Mesodermal cell (in vitro differentiated cells): ENCODE data around the gene IL18R1.
"Not testable (repeated sequence)": the region's sequence is repeated elsewhere in the genome, so short reads cannot be mapped to it uniquely, and the experiment has no call there.

Experiments used
- H3K27ac ChIP-seq: 2 replicates; pipeline ENCODE4 v1.7.0; 2013; ENCODE audit warnings: mild to moderate bottlenecking, low read depth, low read length, moderate library complexity; ENCODE audit not compliant: severe bottlenecking
- H3K36me3 ChIP-seq: 2 replicates; pipeline ENCODE4 v1.7.1; 2013; ENCODE audit warnings: mild to moderate bottlenecking, low read length, moderate library complexity; ENCODE audit not compliant: control insufficient read depth, insufficient read depth
- H3K4me1 ChIP-seq: one replicate; pipeline ENCODE4 v1.7.1; 2013; ENCODE audit warnings: mild to moderate bottlenecking, low read length; ENCODE audit not compliant: insufficient read depth, control insufficient read depth, poor library complexity, severe bottlenecking
- H3K4me3 ChIP-seq: 2 replicates; pipeline ENCODE4 v1.7.0; 2013; ENCODE audit warnings: low read length, control low read depth, mild to moderate bottlenecking; ENCODE audit not compliant: insufficient read depth, poor library complexity, severe bottlenecking; ENCODE audit errors: extremely low read depth
- H3K9me3 ChIP-seq: 2 replicates; pipeline ENCODE4 v1.7.1; 2013; ENCODE audit warnings: mild to moderate bottlenecking, low read length, moderate library complexity; ENCODE audit not compliant: control insufficient read depth
- WGBS, 2 experiments: methylation state at CpG; one replicate each; pipeline ENCODE4 v1.1.5; 2013; ENCODE audit warnings: missing lambda C conversion rate in 2 of 2; ENCODE audit not compliant: insufficient coverage in 2 of 2; 5-methylcytosine and 5-hydroxymethylcytosine counted together

The IL18R1 gene

DNA sequence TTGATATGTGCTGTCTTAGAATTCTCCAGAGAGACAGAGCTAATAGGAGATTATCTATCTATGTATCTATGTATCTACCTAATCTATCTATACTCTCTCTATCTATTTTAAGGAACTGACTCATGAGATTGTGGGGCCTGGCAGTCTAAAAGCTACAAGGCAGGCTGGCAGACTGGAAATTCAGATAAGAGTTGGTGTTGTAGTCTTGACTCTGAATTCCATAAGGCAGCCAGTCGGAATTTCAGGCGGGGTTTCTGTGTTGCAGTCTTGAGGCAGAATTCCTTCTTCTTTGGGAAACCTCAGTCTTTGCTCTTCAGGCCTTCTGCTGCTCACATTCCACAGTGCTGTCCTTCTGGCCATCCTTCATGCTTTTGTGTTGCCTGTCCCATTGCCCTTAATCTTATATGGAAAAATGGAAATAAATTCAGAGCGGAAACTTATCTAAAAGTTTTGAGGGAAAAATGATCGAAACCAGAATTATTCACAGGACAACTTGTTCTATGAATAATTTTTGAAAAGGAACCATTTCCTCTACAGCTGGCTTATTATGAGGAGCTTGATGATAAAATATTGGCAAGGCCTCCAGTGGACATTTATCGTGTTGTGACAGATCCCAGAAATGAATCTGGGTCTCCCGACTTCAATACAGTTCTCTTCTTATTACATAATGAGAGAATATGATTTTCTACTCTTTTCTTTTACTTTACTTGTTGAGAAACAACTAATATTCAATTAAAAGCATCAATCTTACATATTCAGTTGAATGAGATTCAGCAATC, 33.5 kb upstream of the IL18R1 start:
- WGBS, 2 experiments: 89% methylated on average over 2 of the region's 6 CpGs; no CpG with 5 or more reads in 1 of the 2 experiments
- peak overlapping the region; percentile 50 for H3K27ac ChIP-seq

DNA sequence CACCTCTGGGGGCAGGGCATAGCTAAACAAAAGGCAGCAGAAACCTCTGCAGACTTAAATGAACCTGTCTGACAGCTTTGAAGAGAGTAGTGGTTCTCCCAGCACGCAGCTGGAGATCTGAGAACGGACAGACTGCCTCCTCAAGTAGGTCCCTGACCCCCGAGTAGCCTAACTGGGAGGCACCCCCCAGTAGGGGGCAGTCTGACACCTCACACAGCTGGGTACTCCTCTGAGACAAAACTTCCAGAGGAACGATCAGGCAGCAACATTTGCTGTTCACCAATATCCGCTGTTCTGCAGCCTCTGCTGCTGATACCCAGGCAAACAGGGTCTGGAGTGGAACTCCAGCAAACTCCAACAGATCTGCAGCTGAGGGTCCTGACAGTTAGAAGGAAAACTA, 30.7 kb upstream of the IL18R1 start:
- WGBS, 2 experiments: 95 to 100% methylated on average over 4 of the region's 5 CpGs
- H3K9me3 ChIP-seq, H3K4me3 ChIP-seq, H3K27ac ChIP-seq, H3K36me3 ChIP-seq: not testable (repeated sequence)
- H3K4me1 ChIP-seq: peaks cover 18% of the 10 kb centered on the region

More for the DNA sequence above, 33.5 kb upstream of the IL18R1 start:
- peaks cover 18% of the 10 kb centered on the region for H3K4me1 ChIP-seq
- no peaks in the 10 kb centered on the region for H3K9me3 ChIP-seq
- no peak overlapping the region for H3K4me3 ChIP-seq
- H3K36me3 ChIP-seq: no peaks in the 10 kb centered on the region

DNA sequence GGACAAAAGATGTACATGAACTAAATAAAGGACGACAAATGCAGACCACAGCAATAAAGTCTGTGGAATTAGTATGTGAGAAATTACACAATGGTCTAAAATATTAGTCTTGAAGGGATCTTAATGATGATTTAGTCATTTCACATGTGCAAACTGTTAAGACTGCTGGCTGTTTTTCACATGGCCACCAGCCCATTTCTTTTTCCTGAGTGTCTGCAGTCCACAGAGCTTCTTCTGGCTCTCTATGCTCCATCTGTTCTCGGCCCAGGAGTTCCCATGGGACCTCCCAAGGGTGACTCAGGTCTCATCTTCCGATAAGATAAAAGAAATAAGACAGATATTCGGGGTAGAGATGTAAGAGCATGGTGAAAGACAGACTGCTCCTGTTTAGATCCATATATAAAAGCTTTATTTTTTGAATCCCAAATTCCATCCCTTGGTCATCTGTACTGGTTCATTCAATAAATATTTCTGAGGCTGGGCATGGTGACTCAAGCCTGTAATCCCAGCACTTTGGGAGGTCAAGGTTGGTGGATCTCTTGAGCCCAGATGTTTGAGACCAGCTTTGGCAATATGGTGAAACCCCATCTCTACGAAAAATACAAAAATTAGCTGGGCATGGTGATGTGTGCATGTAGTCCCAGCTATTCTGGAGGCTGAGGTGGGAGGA, 24.1 kb upstream of the IL18R1 start:
- Histone ChIP-seq H3K36me3 (no peaks in the 10 kb centered on the region), H3K4me3 (no peak overlapping the region), H3K9me3 (no peaks in the 10 kb centered on the region), H3K27ac (no peak overlapping the region), H3K4me1 (peaks cover 7% of the 10 kb centered on the region)
- 100% methylated on average over 1 of the region's 5 CpGs; no CpG with 5 or more reads in 1 of the 2 experiments for WGBS, 2 experiments

DNA sequence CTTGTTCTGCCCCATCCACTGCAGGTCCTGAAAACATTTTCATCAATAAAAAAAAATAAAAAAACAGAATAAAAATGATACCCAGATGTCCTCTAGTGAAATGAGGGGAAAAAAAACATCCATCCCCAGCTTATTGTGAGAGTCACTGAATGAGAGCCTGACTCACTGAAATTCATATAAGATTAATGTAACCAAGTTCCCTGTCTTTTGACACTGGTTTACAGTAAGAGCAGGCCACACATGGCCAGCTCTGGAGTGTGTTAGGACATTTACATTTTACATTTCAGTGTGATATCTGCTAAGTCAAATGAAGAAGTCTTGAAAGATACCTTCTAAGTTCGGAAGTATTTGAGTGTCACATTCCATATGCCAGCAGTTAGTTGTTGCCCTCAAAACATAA, 21.1 kb upstream of the IL18R1 start:
- no peaks in the 10 kb centered on the region for H3K36me3 ChIP-seq
- H3K4me3 ChIP-seq: no peak overlapping the region
- no peak overlapping the region for H3K27ac ChIP-seq
- H3K4me1 ChIP-seq: peaks cover 22% of the 10 kb centered on the region
- H3K9me3 ChIP-seq: no peaks in the 10 kb centered on the region
- 88% methylated on average over 1 of the region's 1 CpG for WGBS, 2 experiments

DNA sequence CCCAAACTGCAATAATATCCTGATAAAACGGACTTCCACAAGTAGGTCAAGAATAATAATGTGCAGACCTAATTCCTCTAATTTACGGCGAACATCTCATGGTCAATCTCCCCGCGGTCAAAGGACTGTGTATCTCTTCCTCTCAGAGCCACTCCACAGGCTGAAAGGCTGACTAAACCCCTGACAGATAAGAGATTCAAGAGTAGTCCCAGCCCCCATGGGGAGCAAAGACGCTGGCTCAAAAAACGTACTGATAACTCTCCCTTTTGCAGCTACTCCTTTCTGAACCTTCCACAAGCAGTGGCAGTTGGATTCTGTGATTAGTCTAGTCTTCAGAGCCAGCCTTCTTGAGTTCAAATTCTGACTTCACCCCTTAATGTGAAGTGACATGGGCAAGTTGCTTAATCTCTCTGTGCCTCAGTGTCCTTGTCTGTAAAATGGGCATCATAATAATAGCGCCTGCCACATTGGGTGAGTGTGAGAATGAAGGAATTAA, 19.7 kb upstream of the IL18R1 start:
- Histone ChIP-seq H3K4me3 (no peak overlapping the region), H3K36me3 (no peaks in the 10 kb centered on the region), H3K27ac (peak overlapping the region; percentile 24), H3K9me3 (no peaks in the 10 kb centered on the region), H3K4me1 (peaks cover 22% of the 10 kb centered on the region)
- 55 to 89% methylated on average over 5 of the region's 8 CpGs for WGBS, 2 experiments

DNA sequence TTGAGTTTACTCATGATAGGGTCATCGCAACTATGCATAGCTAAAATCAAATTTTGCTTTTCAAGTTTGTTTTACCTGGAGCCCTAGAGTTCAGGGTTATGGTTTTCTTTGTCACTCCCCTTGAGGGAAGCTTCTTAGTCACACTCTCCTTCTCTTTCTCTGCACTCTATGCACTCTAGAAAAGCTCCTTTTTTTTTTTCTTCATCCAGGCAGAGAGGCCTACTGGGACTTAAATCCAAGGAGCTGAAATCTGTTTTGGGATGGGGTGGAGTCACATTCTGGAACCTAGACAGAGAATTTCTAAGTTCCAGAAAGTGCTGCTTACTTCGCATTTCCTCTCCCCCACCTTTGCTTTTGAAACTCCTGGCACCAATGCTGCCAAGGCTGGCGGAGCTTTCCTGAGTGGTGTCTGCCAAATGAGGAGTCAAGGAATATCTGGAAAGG, 19.1 kb upstream of the IL18R1 start:
- Histone ChIP-seq H3K9me3 (no peaks in the 10 kb centered on the region), H3K36me3 (no peaks in the 10 kb centered on the region), H3K27ac (no peak overlapping the region), H3K4me3 (no peak overlapping the region), H3K4me1 (peaks cover 22% of the 10 kb centered on the region)
- 80 to 100% methylated on average over 1 to 2 of the region's 3 CpGs for WGBS, 2 experiments

DNA sequence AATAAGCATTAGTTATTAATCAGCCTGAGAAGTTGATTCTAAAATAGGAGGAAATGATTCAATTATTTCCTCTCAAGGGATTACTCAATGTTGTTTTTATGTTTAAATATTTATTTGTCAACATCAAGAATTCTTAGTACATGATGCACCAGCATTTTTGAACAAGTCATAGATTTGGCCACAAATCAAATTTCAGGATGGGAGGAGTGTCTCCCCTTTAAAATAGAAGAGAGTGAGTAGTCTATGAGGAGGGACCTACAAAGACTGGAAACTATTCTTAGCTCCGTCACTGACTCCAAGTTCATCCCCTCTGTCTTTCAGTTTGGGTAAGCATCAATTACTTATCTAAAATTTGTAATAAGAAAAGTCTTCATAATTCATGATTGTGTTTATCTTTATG, 18.6 kb upstream of the IL18R1 start:
- Histone ChIP-seq H3K4me3 (no peak overlapping the region), H3K27ac (no peak overlapping the region)
- WGBS, 2 experiments: no CpG with 5 or more reads among the region's 1 CpG

DNA sequence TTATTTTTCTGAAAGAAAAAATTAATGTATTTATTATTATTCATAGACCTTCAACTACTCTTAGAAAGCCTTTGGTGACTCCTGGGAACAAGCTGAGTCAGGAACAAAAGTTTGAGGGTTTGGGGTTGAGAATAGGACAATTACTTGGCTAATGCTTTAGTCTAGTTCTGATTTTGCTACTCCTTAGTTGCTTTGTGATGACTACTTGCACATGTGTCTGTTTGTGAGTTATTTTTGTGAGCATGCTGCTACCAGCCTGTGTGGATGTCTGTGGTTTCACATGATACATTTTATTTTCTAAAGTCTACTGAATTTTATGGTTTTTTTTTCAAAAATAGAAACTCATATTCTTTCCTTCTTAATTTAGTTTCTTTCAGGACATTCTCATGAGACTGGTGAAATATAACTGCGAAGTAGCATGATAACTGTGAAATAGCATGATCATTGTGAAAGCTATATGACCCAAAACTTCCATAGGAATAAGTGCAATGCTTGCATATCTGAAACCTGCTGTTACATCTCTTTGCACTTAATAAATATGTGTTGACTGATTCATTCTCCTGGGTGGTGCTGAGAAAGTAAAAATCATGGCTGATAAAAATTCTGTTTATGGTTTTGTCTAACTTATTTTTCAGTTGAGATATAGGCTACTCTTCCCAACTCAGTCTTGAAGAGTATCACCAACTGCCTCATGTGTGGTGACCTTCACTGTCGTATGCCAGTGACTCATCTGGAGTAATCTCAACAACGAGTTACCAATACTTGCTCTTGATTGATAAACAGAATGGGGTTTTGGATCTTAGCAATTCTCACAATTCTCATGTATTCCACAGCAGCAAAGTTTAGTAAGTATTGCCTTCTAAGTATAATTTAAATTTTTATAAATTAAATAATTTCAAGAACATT, 17.9 kb upstream of the IL18R1 start:
- Histone ChIP-seq H3K9me3 (no peaks in the 10 kb centered on the region), H3K4me3 (no peak overlapping the region), H3K36me3 (no peaks in the 10 kb centered on the region), H3K27ac (no peak overlapping the region), H3K4me1 (peaks cover 22% of the 10 kb centered on the region)
- 80% methylated on average over 1 of the region's 3 CpGs; no CpG with 5 or more reads in 1 of the 2 experiments for WGBS, 2 experiments

More for the DNA sequence above, 18.6 kb upstream of the IL18R1 start:
- Histone ChIP-seq H3K36me3 (no peaks in the 10 kb centered on the region), H3K9me3 (no peaks in the 10 kb centered on the region), H3K4me1 (peaks cover 22% of the 10 kb centered on the region)

DNA sequence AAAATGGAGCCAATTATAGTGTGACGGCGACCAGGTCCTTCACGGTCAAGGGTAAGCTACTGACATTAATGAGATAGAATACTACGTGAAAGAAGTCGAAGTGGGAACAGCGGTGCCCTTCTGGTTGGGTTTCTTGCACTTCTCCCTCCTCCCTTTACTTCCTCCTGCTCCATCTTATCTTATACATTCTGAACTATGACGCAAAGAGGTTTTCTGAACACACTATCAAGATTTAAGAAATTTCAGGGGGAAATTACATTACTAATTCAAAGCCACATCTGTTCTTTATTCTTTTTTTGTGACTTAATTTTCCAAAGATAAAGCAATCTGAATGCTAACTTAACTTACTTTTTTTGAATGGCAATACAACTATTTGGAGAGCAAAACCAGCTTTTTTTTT, 14.8 kb upstream of the IL18R1 start:
- 80 to 93% methylated on average over 1 to 4 of the region's 7 CpGs for WGBS, 2 experiments
- H3K9me3 ChIP-seq: no peaks in the 10 kb centered on the region
- no peak overlapping the region for H3K4me3 ChIP-seq

DNA sequence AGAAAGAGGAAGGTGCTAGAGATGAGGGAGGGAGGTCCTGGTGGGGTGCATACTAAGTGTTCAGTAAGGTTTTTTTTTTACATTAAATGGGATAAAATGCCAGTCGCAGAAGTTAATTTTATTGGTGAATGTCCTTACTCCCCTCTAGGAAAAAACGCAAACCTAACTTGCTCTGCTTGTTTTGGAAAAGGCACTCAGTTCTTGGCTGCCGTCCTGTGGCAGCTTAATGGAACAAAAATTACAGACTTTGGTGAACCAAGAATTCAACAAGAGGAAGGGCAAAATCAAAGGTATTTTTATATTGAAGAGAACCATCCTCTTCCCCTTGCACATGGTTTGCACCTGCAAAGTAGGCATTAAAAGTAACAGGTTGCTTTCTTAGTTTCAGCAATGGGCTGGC, 12.7 kb upstream of the IL18R1 start:
- Histone ChIP-seq H3K9me3 (no peaks in the 10 kb centered on the region), H3K4me3 (no peak overlapping the region), H3K4me1 (peaks cover 3% of the 10 kb centered on the region), H3K36me3 (no peaks in the 10 kb centered on the region), H3K27ac (no peak overlapping the region)
- WGBS, 2 experiments: 100% methylated on average over 2 of the region's 3 CpGs; no CpG with 5 or more reads in 1 of the 2 experiments

More for the DNA sequence above, 14.8 kb upstream of the IL18R1 start:
- Histone ChIP-seq H3K36me3 (no peaks in the 10 kb centered on the region), H3K27ac (no peak overlapping the region), H3K4me1 (peaks cover 19% of the 10 kb centered on the region)
